ENCODE data around the gene TTC9C. TPM values are rescaled to one million over a fixed set of nuclear protein-coding genes. Genes with fewer than 3 reads are reported as not detected.

Gene TTC9C
- total and polyA plus RNA-seq, 2 of the 13 experiments (the other 11 are each of a cell fraction or from before 2014, with no cell fraction given), result 28.0 to 36.4 TPM

- Histone ChIP-seq H3K27me3 (ENCODE audit: control insufficient read depth in 1 of 2, insufficient read depth in 2 of 2, low read length in 2 of 2) (no peaks in the 10 kb centered on the region), H3K27ac (ENCODE audit: extremely low read length, insufficient read depth, low read length) (peak overlapping the region; percentile 69), H3K4me1 (ENCODE audit: insufficient read depth, low read length) (peaks cover 18% of the 10 kb centered on the region), H3K4me2 (ENCODE audit: low read depth, low read length) (peak overlapping the region; percentile 99), H2AFZ (ENCODE audit: low read length) (no peak overlapping the region), H3K9ac (ENCODE audit: insufficient read depth, low read depth, low read length) (peak overlapping the region; percentile 78), H3K4me3 (replicated peaks in 1 of 3; ENCODE audit: insufficient read depth in 1 of 3, low read depth in 2 of 3, low read length in 3 of 3) (peak overlapping the region; percentile 70 to 86 (median 80)), H3K79me2 (ENCODE audit: insufficient read depth, low read length) (no peaks in the 10 kb centered on the region), H3K9me3 (ENCODE audit: low read length) (no peaks in the 10 kb centered on the region), H3K36me3 (replicated peaks in 1 of 2; ENCODE audit: control insufficient read depth in 1 of 2, insufficient read depth in 2 of 2, low read length in 2 of 2) (peaks cover 7 to 24% of the 10 kb centered on the region in 2 experiments), H4K20me1 (ENCODE audit: insufficient read depth, low read length) (peaks cover 6% of the 10 kb centered on the region; the same call in 1 of the 2 replicates)
- in situ Hi-C loops (cut with HindIII; ENCODE audit: extremely low pct_ligation_motif_present, low pct_unique_long_range_greater_than_20kb) (loop anchor here (10.0 kb wide), 1 partner anchor 311 kb away; no protein-coding TSS in a partner anchor), intact Hi-C loops (cut with micrococcal nuclease; ENCODE audit: unreplicated experiment) (no loop called here)
- ATAC-seq (no peak; the same call in 2 of the 3 replicates), DNase-seq (ENCODE audit: low spot score) (no peak), FAIRE-seq (no peak)
- CTCF ChIA-PET (ENCODE audit: low intra/inter-chr PET ratio, low total read pairs), result no interaction called here
- WGBS (ENCODE audit: low lambda C conversion rate), result 60% methylated on average over 7 of the region's 7 CpGs
- POLR2A ChIA-PET, result interaction anchor here (0.8 to 4.3 kb wide), 13 partner anchors 22 to 136 kb away, joined by 3 to 27 read pairs (median 8); partner anchors contain the start of genes B3GAT3, C11orf98, CSKMT and HNRNPUL2
- TF ChIP-seq ELF1 (CRISPR knock-in tag; IDR thresholded peaks at IDR 0.05), result no peak
- TF ChIP-seq RBM39 (IDR thresholded peaks at IDR 0.05; ENCODE audit: low read depth, low read length, poor library complexity, severe bottlenecking), result no peak
- TF ChIP-seq NFE2L1 (CRISPR knock-in tag; IDR thresholded peaks at IDR 0.05; ENCODE audit: borderline replicate concordance), result 0 out of 2 replicates have a peak, but pooled peaks have one; percentile 65
- TF ChIP-seq ZNF550 (CRISPR knock-in tag; IDR thresholded peaks at IDR 0.05; ENCODE audit: borderline replicate concordance), result no peak
- no peak for TF ChIP-seq TARDBP (CRISPR knock-in tag; IDR thresholded peaks at IDR 0.05)
- no peak for TF ChIP-seq CENPX (CRISPR knock-in tag; IDR thresholded peaks at IDR 0.05)
- no TSS peak for BruUV-seq (replicated peaks)
These were observed 22.9 kb upstream of the TTC9C start for GRCh38 chr11:62705413-62705812.
